HUES6 (cell line): ENCODE measurements around the gene RNF145.
"Not testable (repeated sequence)": the region's sequence is repeated elsewhere in the genome, so short reads cannot be mapped to it uniquely, and the experiment has no call there.

Experiments
- H3K27ac ChIP-seq: 2 replicates; pipeline ENCODE4 v1.7.0; 2013; ENCODE audit warnings: low read depth, mild to moderate bottlenecking, low read length, inconsistent platforms
- H3K27me3 ChIP-seq: 2 replicates; pipeline ENCODE4 v1.6.1; 2013; ENCODE audit warnings: low read length; ENCODE audit not compliant: control insufficient read depth, insufficient read depth
- H3K36me3 ChIP-seq: 2 replicates; pipeline ENCODE4 v1.6.1; 2013; ENCODE audit warnings: low read length; ENCODE audit not compliant: control insufficient read depth, insufficient read depth
- H3K4me1 ChIP-seq: 2 replicates; pipeline ENCODE4 v1.6.1; 2013; ENCODE audit warnings: low read length; ENCODE audit not compliant: control insufficient read depth, insufficient read depth
- H3K4me3 ChIP-seq: 2 replicates; pipeline ENCODE4 v1.5.1; 2013; ENCODE audit warnings: low read depth, low read length
- H3K9ac ChIP-seq: one replicate; pipeline ENCODE4 v1.6.1; 2013; ENCODE audit warnings: mild to moderate bottlenecking, low read length
- H3K9me3 ChIP-seq: 2 replicates; pipeline ENCODE4 v1.6.1; 2013; ENCODE audit warnings: low read depth, low read length; ENCODE audit not compliant: control insufficient read depth, insufficient read depth

Gene RNF145

GRCh38 chr5:159240301-159240870, 31.0 kb upstream of the RNF145 start:
- Histone ChIP-seq H3K4me1 (no peaks in the 10 kb centered on the region), H3K9me3 (no peaks in the 10 kb centered on the region), H3K27me3 (peaks cover under 1% of the 10 kb centered on the region; the same call in 1 of the 2 replicates), H3K36me3 (no peaks in the 10 kb centered on the region), H3K9ac (no peak overlapping the region), H3K27ac (no peak overlapping the region), H3K4me3 (no peak overlapping the region)

GRCh38 chr5:159235871-159236520, 26.6 kb upstream of the RNF145 start:
- H3K4me1 ChIP-seq, result not testable (repeated sequence)

GRCh38 chr5:159231167-159231566, 21.8 kb upstream of the RNF145 start:
- Histone ChIP-seq H3K36me3 (no peaks in the 10 kb centered on the region), H3K27ac (no peak overlapping the region), H3K4me1 (peaks cover 6% of the 10 kb centered on the region)

More at GRCh38 chr5:159235871-159236520, 26.6 kb upstream of the RNF145 start:
- not testable (repeated sequence) for H3K36me3 ChIP-seq, H3K4me3 ChIP-seq, H3K9me3 ChIP-seq, H3K27ac ChIP-seq, H3K9ac ChIP-seq
- H3K27me3 ChIP-seq, result peaks cover 29% of the 10 kb centered on the region

GRCh38 chr5:159230657-159231056, 21.3 kb upstream of the RNF145 start:
- Histone ChIP-seq H3K27me3 (peaks cover 76% of the 10 kb centered on the region), H3K4me1 (peaks cover 6% of the 10 kb centered on the region), H3K9ac (no peak overlapping the region), H3K27ac (no peak overlapping the region), H3K36me3 (no peaks in the 10 kb centered on the region), H3K4me3 (no peak overlapping the region), H3K9me3 (no peaks in the 10 kb centered on the region)

More at GRCh38 chr5:159231167-159231566, 21.8 kb upstream of the RNF145 start:
- Histone ChIP-seq H3K27me3 (peaks cover 71% of the 10 kb centered on the region), H3K9ac (no peak overlapping the region), H3K4me3 (no peak overlapping the region), H3K9me3 (no peaks in the 10 kb centered on the region)

GRCh38 chr5:159228097-159228496, 18.7 kb upstream of the RNF145 start:
- H3K9me3 ChIP-seq, H3K4me1 ChIP-seq, H3K36me3 ChIP-seq, H3K4me3 ChIP-seq, H3K27ac ChIP-seq, H3K9ac ChIP-seq: not testable (repeated sequence)
- peaks cover 85% of the 10 kb centered on the region for H3K27me3 ChIP-seq

GRCh38 chr5:159227452-159227851, 18.1 kb upstream of the RNF145 start:
- H3K9ac ChIP-seq, result no peak overlapping the region
- H3K27ac ChIP-seq, result no peak overlapping the region
- no peaks in the 10 kb centered on the region for H3K9me3 ChIP-seq
- peaks cover 6% of the 10 kb centered on the region for H3K4me1 ChIP-seq
- peaks cover 82% of the 10 kb centered on the region for H3K27me3 ChIP-seq
- H3K4me3 ChIP-seq, result no peak overlapping the region
- no peaks in the 10 kb centered on the region for H3K36me3 ChIP-seq

GRCh38 chr5:159226451-159226850, 17.1 kb upstream of the RNF145 start:
- Histone ChIP-seq H3K9me3 (no peaks in the 10 kb centered on the region), H3K36me3 (no peaks in the 10 kb centered on the region), H3K4me3 (no peak overlapping the region), H3K9ac (no peak overlapping the region), H3K4me1 (peaks cover 6% of the 10 kb centered on the region), H3K27ac (no peak overlapping the region), H3K27me3 (peaks cover 76% of the 10 kb centered on the region)

- Histone ChIP-seq H3K9me3 (no peaks in the 10 kb centered on the region), H3K36me3 (no peaks in the 10 kb centered on the region), H3K27ac (no peak overlapping the region), H3K27me3 (peaks cover 61% of the 10 kb centered on the region), H3K4me3 (no peak overlapping the region), H3K4me1 (peaks cover 6% of the 10 kb centered on the region), H3K9ac (no peak overlapping the region)
These were observed 15.1 kb upstream of the RNF145 start for GRCh38 chr5:159224471-159224870.

GRCh38 chr5:159223469-159223868, 14.1 kb upstream of the RNF145 start:
- H3K4me3 ChIP-seq, result no peak overlapping the region
- H3K27me3 ChIP-seq, result peaks cover 53% of the 10 kb centered on the region
- no peak overlapping the region for H3K27ac ChIP-seq

GRCh38 chr5:159220206-159220605, 10.9 kb upstream of the RNF145 start:
- Histone ChIP-seq H3K27ac (no peak overlapping the region), H3K36me3 (no peaks in the 10 kb centered on the region), H3K4me3 (no peak overlapping the region), H3K9me3 (no peaks in the 10 kb centered on the region), H3K27me3 (peaks cover 25% of the 10 kb centered on the region), H3K4me1 (no peaks in the 10 kb centered on the region), H3K9ac (no peak overlapping the region)

More at GRCh38 chr5:159223469-159223868, 14.1 kb upstream of the RNF145 start:
- peaks cover 4% of the 10 kb centered on the region for H3K4me1 ChIP-seq
- no peaks in the 10 kb centered on the region for H3K36me3 ChIP-seq
- no peak overlapping the region for H3K9ac ChIP-seq
- H3K9me3 ChIP-seq, result no peaks in the 10 kb centered on the region

GRCh38 chr5:159218595-159219023, 9.3 kb upstream of the RNF145 start:
- Histone ChIP-seq H3K27ac (no peak overlapping the region), H3K27me3 (peaks cover 15% of the 10 kb centered on the region), H3K36me3 (no peaks in the 10 kb centered on the region), H3K4me1 (no peaks in the 10 kb centered on the region), H3K4me3 (no peak overlapping the region), H3K9ac (no peak overlapping the region), H3K9me3 (no peaks in the 10 kb centered on the region)
